A172 (cell line): Measurements from ENCODE around the gene SRSF2. TPM values are rescaled to one million over a fixed set of nuclear protein-coding genes. Genes with fewer than 3 reads are reported as not detected.

Experiments used
- total RNA-seq: library from RNA; depleted of rRNA; stranded (reverse); fragments of >200 nt; shearing (Covaris generic); gene quantifications from 2 replicates; pipeline ENCODE4 v1.2.3, GENCODE V29; 2014; rRNA removed

Gene SRSF2
- total RNA-seq, 1 experiment from 2014 or later = 420 TPM

Other genes starting within 250 kb of the SRSF2 start
- 36.2 and 54.9 TPM in 2 replicates for gene RHBDF2, start 235.9 kb downstream of the SRSF2 start, total RNA-seq
- 0.05 and 1.1 TPM in 2 replicates for gene CYGB, start 199.6 kb downstream of the SRSF2 start, total RNA-seq
- gene PRCD, start 197.3 kb downstream of the SRSF2 start, total RNA-seq = not detected in 2 replicates
- gene ST6GALNAC2, start 151.5 kb downstream of the SRSF2 start, total RNA-seq = 5.1 and 6.8 TPM in 2 replicates
- gene ST6GALNAC1, start 93.6 kb downstream of the SRSF2 start, total RNA-seq = not detected in 2 replicates
- gene MXRA7, start 26.4 kb downstream of the SRSF2 start, total RNA-seq = 187 and 223 TPM in 2 replicates
- gene JMJD6, start 10.7 kb downstream of the SRSF2 start, total RNA-seq = 40.5 and 46.8 TPM in 2 replicates
- gene METTL23, start 10.5 kb downstream of the SRSF2 start, total RNA-seq = 38.6 and 45.5 TPM in 2 replicates
- 24.9 and 30.4 TPM in 2 replicates for gene MFSD11, start 788 bp upstream of the SRSF2 start, total RNA-seq
- 11.7 and 16.7 TPM in 2 replicates for gene MGAT5B, start 131.1 kb upstream of the SRSF2 start, total RNA-seq